Omental fat pad (tissue), 4 donors: ENCODE data around the gene ARHGEF11. TPM values are rescaled to one million over a fixed set of nuclear protein-coding genes. Genes with fewer than 3 reads are reported as not detected.

Experiments
- ATAC-seq: fragments of 150-250 bp; one replicate; pipeline ENCODE4 v1.9.1; 2016; ENCODE audit warnings: mild to moderate bottlenecking, moderate library complexity; ENCODE audit not compliant: low FRiP score
- DNase-seq: peaks from one replicate; pipeline ENCODE4 v3.0.0-alpha.2; 2019; ENCODE audit warnings: low spot score
- CTCF ChIP-seq, 3 donors: fragments of 450-650 bp; IDR thresholded peaks; one replicate each; pipeline ENCODE4 v1.5.1; 2016 to 2017; ENCODE audit warnings: antibody characterized with exemption in 3 of 3, mild to moderate bottlenecking in 3 of 3, moderate library complexity in 2 of 3
- total RNA-seq, 4 donors: library from RNA; depleted of rRNA; stranded (reverse); fragments of >200 nt; gene quantifications; one replicate each; pipeline ENCODE4 v1.1.0, GENCODE V29; 2016

Gene ARHGEF11
- total RNA-seq, 4 donors from 2014 or later = 26.4 to 46.5 (median 35.6) TPM

- ATAC-seq (no peak), DNase-seq (no peak)
- no peak for TF ChIP-seq CTCF (IDR thresholded peaks at IDR 0.05)
These were observed 23.9 kb downstream of the ARHGEF11 start for GRCh38 chr1:157021688-157022087.

GRCh38 chr1:157019457-157019856, 26.1 kb downstream of the ARHGEF11 start:
- DNase-seq (no peak), ATAC-seq (no peak)
- TF ChIP-seq CTCF (IDR thresholded peaks at IDR 0.05) = no peak

GRCh38 chr1:157011845-157012244, 33.7 kb downstream of the ARHGEF11 start:
- ATAC-seq = no peak
- DNase-seq = no peak
- no peak for TF ChIP-seq CTCF (IDR thresholded peaks at IDR 0.05)

GRCh38 chr1:157008502-157008901, 37.0 kb downstream of the ARHGEF11 start:
- TF ChIP-seq CTCF (IDR thresholded peaks at IDR 0.05) = no peak
- no peak for DNase-seq
- ATAC-seq = no peak

- no peak for DNase-seq
- TF ChIP-seq CTCF (IDR thresholded peaks at IDR 0.05) = no peak
- ATAC-seq = no peak
These were observed 38.2 kb downstream of the ARHGEF11 start for GRCh38 chr1:157007306-157007705.

- TF ChIP-seq CTCF (IDR thresholded peaks at IDR 0.05) = no peak
- DNase-seq = no peak
- no peak for ATAC-seq
These were observed 38.9 kb downstream of the ARHGEF11 start for GRCh38 chr1:157006676-157007075.

GRCh38 chr1:157005965-157006364, 39.6 kb downstream of the ARHGEF11 start:
- no peak for TF ChIP-seq CTCF (IDR thresholded peaks at IDR 0.05)
- DNase-seq = no peak
- ATAC-seq = no peak
